Medulla oblongata (tissue), 1 donor: ENCODE results near the gene B3GAT1.
A peak's percentile ranks its signal among the peaks of the same experiment; 100 is the strongest.

ENCODE experiments used
- DNase-seq: peaks from one replicate; pipeline ENCODE4 v3.0.0-alpha.2; 2015; ENCODE audit errors: extremely low spot score

Gene B3GAT1

DNA sequence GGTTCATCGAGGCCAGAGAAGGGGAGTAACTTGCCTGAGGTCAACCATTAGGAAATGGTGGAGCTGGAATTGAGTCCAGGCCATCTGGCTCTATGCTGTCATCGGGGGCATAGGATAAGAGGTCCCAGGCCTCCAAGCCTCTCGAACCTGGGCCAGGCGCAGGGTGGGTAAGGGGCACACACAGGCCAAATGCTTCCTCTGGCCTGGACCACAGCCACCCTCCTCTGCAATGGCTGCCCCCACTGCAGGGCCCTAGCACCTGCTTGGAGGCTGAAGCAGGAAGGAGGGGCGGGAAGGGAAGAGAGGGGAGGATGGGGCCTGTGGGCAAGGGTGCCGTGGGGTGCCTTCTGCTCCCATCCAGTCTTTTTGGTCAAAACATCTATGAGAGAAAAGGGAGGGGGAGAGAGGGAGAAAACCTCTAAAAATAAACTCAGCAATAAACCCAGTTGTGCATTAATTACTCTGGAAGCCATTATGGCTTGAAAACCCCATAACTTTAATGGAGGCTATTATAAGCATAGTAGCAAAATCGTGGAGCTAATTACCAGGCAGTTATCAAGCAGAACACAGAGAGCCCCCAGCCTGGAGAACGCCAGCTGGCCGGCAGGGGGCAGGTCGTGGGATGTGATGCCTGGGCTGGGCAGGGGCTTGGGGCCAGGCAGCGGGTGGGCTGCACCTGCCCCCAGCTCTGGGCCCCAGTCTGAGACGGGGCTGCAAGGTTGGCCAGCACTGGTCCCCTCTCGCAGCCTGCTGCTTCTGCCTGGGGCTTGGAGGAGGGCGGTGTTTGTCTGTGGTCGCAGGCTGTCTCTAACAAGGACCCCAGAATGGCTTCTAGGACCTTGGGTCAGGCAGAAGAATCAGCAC is 21.1 kb downstream of the B3GAT1 start:
- no peak for DNase-seq

- no peak for DNase-seq
Observed at GRCh38 chr11:134389464-134390180, 22.4 kb downstream of the B3GAT1 start.

DNA sequence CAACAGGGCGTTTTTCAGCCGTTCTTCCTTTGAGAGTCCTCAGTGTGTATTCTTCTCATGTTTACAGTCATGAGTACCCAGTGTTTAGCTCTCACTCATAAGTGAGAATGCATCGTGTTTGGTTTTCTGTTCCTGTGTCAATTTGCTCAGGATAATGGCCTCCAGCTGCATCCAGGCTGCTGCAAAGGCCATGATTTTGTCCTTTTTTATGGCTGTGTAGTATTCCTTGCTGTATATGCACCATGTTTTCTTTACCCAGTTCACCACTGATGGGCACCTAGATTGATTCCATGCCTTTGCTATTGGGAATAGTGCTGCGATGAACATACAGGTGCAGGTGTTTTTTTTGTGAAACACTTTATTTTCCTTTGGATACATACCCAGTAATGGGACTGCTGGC is 23.5 kb downstream of the B3GAT1 start:
- no peak for DNase-seq

DNA sequence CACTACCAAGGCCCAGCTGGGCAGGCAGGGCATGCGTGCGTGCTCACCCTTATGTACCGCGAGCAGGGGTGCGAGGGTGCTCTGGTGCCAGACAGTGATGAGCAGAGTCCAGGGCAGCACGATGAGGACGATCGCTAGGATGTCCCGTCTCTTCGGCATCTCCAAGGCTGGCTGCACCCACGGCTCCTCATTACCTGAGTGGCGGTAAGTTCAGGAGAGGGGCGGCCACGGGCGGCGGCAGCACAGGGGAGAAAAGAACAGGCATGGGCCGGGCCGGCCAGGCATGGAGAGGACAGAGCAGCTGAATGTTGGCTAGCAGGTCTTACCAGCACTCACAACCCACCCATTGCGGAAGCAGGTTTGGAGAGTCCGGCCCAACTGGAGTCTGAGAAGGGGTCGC is 24.5 kb downstream of the B3GAT1 start:
- DNase-seq = no peak

DNA sequence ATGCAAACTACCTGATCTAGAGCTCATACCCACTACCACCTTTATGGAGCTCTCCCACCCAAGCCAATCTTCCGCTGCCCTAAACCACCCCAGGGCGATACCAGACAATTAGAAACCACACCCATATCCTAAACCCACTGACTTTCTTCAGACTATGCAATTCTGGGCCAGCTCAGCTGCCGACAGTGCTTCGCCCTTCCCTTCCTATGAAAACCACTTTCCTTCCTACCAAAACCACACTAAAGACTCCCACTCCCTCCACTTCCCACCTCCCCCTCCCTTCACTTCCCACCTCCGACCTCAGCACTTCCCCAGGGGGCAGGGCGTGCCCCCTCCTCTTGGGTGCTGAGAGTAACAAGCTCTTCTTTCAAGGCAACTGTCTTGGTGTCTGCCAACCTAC is 25.1 kb downstream of the B3GAT1 start:
- no peak for DNase-seq

GRCh38 chr11:134385774-134386565 is 26.1 kb downstream of the B3GAT1 start:
- DNase-seq = peak; percentile 54

DNA sequence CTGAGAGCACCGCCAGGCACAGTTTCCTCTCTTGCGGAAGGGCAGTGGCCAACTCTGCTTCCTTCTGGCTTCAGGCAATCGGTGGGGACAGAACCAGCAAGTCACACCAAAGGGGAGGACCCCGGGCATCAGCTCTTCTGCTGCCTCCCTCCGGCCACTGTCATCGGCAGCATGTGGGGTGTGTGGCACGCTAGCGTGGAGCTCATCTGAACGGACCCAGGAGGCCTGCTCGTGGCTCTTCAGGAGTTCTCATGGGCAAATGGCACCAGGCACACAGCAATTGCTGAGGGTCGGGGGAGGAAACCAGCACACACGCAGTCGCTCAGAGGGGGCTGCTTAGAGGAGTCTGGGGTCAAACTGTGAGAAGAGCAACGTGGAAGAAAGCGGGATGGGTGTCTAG is 26.9 kb downstream of the B3GAT1 start:
- DNase-seq = no peak

GRCh38 chr11:134384406-134384805 is 27.6 kb downstream of the B3GAT1 start:
- DNase-seq = no peak

DNA sequence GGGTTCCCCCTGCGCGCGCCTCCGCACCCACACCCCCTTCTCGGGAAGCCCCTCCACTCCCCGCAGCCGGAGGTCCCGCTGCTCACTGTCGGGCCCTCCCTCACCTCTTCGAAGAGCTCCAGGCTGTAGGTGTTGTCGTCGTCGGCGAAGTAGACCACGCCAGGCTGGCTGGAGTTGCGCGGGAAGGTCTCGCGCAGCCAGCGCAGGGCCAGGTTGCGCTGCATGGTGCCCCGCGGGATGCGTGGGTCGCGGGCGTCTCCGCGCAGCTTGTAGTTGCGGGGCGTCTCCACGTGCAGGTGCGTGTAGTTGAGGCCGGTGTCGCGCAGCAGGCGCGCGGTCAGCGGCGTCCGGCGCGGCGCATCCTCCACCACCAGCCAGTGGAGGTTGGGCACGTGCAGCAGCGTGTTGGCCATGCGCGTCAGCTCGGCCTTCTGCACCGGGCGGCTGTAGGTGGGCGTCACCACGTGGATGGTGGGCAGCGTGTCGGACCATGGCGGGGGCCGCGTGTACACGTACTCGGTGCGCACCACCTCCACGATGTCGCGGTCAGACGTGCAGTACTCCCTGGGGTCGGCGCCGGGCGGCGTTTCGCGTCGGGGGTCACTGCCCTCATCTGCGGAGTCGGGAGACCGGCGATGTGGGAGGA is 28.3 kb downstream of the B3GAT1 start:
- DNase-seq = no peak

DNA sequence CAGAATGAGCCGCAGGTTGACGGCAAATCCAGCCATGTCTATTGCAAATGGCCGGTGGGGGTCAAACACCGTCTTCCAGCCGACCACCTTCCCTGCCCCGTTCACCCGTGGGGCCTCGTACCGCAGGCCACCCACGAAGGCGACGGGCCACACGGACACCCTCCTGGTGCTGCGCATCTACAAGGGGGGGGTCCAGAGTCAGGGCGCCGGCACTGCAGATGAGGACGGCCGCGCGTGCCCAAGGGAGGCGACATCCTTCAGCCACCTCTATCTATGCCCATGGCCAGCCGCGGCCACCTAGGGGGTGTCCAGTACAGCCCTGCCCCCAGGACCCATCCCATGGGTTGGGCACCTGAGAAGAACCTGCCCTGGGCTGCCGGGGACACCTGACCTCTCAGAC is 29.2 kb downstream of the B3GAT1 start:
- no peak for DNase-seq

DNA sequence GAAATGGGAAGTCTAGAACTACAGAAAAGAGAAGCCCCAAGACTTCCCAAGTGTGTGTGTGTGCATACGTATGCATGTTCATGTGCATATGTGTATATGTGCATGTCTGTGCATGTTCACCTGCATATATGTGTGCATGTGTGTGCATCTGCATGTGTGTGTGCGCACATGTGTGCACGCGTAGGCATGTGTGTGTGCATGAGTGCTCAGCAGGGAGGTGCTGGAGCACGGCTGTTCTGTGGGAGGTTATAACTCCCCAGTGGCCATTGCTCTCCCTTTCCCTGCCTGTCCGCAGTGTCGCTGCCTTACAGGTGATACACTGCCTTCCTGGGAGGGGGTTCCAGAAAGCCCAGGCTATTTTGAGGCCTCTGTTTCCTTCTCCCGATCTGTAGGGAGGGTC is 29.8 kb downstream of the B3GAT1 start:
- no peak for DNase-seq

- DNase-seq = no peak
Observed at GRCh38 chr11:134380785-134381184, 31.3 kb downstream of the B3GAT1 start.

DNA sequence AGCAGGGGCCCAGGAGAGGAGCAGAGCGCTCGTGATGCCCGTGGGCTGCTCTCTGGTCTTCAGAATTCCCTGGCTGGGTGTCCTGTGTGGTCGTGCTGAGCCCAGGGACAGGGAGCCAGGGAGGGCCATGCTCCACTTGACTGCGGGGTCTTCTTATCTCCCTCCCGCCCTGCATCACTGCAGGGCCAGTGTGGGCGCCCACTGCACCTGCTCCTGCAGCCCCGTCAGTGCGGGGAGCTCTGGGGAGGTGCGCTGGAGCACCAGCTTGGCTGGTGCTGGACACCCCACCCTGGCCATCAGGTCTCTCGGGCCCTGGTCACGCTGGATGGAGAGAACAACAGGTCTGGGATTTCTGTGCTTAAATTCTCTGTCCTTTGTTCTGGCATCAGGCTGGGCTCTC is 31.8 kb downstream of the B3GAT1 start:
- DNase-seq = no peak

DNA sequence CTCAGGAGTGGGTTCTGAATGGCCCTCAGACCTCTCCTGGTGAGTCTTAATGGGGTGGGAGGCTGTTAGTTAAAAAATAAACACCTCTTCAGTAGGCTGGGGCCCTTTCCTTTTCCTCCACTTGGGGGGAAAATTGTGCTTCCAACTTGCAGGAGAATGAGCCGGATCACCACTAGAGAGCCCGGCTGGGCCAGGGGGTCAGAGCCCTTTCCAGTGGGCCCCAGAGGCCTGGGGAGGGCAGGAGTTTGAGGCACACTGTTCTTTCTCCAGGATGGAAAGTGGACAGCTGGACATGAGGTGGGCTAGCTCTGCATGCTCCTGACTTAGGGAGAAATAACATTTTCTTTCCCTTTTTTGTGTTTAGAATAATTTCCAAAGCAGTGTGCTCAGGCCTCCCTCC is 32.8 kb downstream of the B3GAT1 start:
- DNase-seq = no peak

DNA sequence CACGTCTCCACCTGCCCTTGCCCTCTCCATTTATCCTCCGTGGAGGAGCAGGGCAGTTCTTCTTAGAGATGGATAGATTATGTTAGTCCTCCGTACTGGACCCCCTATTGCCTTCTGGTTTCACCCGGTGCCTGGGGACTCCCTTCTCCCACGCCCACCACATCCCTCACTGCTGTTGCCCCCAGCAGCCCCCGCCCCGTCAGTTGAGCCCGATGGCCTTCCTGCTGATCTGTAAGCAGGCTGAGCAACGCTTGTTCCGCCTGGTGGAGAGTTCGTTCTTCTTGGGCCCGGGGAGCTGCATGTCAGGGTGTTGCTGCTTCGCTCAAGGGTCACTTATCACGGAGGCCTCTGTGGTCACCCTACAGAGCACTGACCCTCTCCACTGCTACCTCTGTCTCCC is 34.2 kb downstream of the B3GAT1 start:
- DNase-seq = no peak

DNA sequence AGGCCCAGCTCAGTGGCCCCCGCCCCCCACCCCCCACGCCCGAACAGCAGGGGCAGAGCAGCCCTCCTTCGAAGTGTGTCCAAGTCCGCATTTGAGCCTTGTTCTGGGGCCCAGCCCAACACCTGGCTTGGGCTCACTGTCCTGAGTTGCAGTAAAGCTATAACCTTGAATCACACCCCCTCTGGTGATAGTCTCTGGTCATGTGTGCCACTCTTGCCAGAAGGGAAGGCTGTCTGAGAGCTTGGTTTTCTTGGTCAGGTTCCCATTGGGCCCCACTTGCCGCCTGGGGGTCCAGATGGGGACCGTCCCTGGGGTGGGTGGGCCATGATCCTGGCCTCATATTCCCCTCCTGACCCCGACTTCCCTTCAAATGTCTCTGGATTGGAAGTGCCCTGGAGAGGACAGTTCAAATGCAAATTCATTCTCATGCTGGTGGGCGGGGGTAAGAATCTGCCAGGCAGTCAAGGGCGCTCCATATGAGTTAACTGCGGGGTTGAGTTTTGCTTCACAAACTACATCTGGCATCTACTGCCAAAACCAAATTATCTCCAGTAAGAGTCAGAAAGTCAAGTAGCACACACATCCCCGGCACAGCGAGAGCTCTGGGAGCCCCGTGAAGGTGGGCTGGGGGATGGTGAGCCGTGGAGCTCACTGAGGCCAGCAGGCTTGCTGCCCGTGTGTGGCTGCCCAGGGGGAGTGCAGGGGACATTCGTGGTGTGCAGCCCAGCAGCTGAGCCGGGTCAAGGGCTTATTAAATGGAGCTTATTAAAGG is 35.7 kb downstream of the B3GAT1 start:
- DNase-seq = no peak

GRCh38 chr11:134374891-134375550 is 37.0 kb downstream of the B3GAT1 start:
- no peak for DNase-seq

- DNase-seq = no peak
Observed at GRCh38 chr11:134374171-134374570, 37.9 kb downstream of the B3GAT1 start.

DNA sequence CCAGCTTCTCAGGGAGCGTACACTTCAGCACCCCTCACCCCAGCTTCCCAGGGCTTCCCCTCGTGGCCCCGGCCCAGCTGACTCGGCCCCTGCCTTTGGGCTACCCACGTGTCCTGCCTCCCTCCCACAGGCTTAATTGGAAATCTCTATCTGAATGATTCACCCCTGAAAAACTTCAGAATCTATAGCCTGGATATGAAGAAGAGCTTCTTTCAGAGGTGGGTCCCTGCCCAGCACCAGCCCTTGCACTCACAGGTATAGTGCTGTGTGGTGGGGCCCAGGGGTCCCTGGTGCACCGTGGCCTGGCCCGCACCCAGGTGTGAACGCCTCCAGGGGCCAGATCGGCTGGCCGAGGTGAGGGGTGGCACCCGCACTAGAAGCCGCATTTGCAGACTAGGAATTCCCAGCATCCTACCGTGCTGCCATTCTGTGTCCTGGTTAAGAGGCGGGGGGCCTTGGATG is 38.4 kb downstream of the B3GAT1 start:
- DNase-seq = no peak

DNA sequence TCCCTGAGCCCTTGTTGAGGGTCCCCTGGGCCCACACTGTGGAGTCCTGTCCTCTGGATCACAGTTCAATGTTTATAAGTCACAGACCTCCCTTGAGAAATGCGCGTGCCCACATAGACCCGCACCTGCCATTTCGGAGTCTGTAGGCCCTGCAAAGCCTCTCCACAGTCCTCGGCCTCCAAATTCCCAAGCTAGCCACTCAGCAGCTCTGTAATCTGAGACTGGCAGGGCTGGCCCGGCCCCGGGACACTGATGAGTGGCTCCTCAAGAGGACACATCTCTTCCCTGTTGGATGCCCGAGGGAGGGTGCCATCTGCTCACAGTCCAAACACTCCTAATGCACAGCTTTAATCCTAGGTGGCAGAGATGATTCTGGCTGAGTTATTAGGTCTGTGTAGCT is 39.1 kb downstream of the B3GAT1 start:
- peak; percentile 17 for DNase-seq

DNA sequence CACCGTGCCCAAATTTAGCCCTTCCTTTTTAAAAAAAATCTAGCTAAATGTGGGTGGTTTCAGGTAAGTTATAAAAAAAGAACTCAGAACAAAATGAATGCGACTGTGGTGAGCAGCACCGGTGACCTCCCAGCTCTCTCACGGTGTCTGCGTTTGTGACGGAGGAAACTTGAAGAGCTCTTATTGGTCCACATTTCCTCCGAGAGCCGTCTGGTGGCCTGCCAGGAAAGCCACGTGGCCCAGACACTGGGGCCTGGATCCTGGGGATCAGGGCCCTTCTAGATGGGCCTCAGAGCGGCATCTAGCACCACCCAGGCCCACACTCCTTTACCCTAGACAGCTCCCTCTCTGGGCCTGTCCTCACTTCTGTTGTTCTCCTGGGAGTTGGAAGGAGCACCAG is 39.5 kb downstream of the B3GAT1 start:
- DNase-seq = no peak
